NCI-H526 (cell line): Measurements from ENCODE around the gene WDR43.

ENCODE experiments used
- DNase-seq, 2 experiments: peaks; one replicate each; lab custom pipeline; 2025; lab: John Stamatoyannopoulos, UW

Gene WDR43

GRCh38 chr2:28894470-28895188, at the start of gene WDR43:
WDR43 (plus strand) TSS chr2:28894667; CDS start chr2:28894699, 32 bp downstream.
- DNase-seq: peak; percentile 97 to 98

- DNase-seq: no peak
Observed at GRCh38 chr2:28855193-28855592, 39.3 kb upstream of the WDR43 start.

- DNase-seq: no peak
Observed at GRCh38 chr2:28855977-28856376, 38.5 kb upstream of the WDR43 start.

- DNase-seq: no peak
Observed at GRCh38 chr2:28868611-28869010, 25.9 kb upstream of the WDR43 start.

- DNase-seq: peak in 1 of 2 experiments; percentile 57
Observed at GRCh38 chr2:28869494-28870145, 24.8 kb upstream of the WDR43 start.

- DNase-seq: peak; percentile 85 to 97
Observed at GRCh38 chr2:28870146-28870891, 24.1 kb upstream of the WDR43 start, which contains the start of gene TRMT61B. TRMT61B (minus strand) TSS chr2:28870309; CDS start chr2:28870277, 32 bp downstream.

- no peak for DNase-seq
Observed at GRCh38 chr2:28871620-28872019, 22.8 kb upstream of the WDR43 start.

- no peak for DNase-seq
Observed at GRCh38 chr2:28880193-28880592, 14.3 kb upstream of the WDR43 start.

- no peak for DNase-seq
Observed at GRCh38 chr2:28893488-28893887, 979 bp upstream of the WDR43 start.

GRCh38 chr2:28895189-28895893, 874 bp downstream of the WDR43 start:
- peak in 1 of 2 experiments; percentile 23 for DNase-seq

- DNase-seq: no peak
Observed at GRCh38 chr2:28896906-28897305, 2.4 kb downstream of the WDR43 start.

GRCh38 chr2:28898048-28898447, 3.6 kb downstream of the WDR43 start:
- DNase-seq: no peak

GRCh38 chr2:28901202-28901601, 6.7 kb downstream of the WDR43 start:
- no peak for DNase-seq

GRCh38 chr2:28901841-28902240, 7.4 kb downstream of the WDR43 start:
- DNase-seq: no peak

GRCh38 chr2:28902584-28902983, 8.1 kb downstream of the WDR43 start:
- DNase-seq: no peak

- no peak for DNase-seq
Observed at GRCh38 chr2:28904295-28904694, 9.8 kb downstream of the WDR43 start.

GRCh38 chr2:28904802-28905457, 10.5 kb downstream of the WDR43 start:
- DNase-seq: no peak

- no peak for DNase-seq
Observed at GRCh38 chr2:28905533-28905932, 11.1 kb downstream of the WDR43 start.

- DNase-seq: no peak
Observed at GRCh38 chr2:28906376-28906775, 11.9 kb downstream of the WDR43 start.

GRCh38 chr2:28906821-28907220, 12.4 kb downstream of the WDR43 start:
- DNase-seq: no peak

GRCh38 chr2:28908172-28908571, 13.7 kb downstream of the WDR43 start:
- no peak for DNase-seq
